HG03097 (cell line): ENCODE measurements around the gene PPP3R2.

Experiments
- ATAC-seq: cut with Tn5 transposase; IDR thresholded peaks from one replicate; pipeline ENCODE4 v1.9.1; 2021; ENCODE audit not compliant: unreplicated experiment, low FRiP score

PPP3R2 gene

DNA sequence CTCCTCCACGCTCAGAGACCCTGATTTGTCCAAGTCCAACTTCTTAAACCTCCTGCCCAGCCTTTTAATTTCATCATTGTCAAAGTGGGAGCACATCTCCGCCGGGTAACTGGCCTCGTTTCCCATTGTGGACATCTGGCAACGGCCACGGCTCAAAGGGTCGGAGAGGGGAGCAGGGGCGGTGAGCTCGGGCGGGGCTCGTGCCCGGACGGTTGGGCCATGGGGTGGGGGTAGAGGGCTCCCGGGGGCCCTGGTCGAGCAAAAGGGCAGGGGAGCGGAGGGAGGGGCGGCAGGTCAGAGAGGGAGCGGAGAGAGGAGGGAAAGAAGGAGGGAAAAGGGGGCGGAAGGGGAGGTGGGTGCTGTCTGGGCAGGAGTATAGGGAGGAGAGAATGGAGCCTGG is at the start of gene PPP3R2:
PPP3R2 (minus strand) TSS at position 174 of the 400 bp plus-strand sequence; CDS start at position 126, 48 bp downstream.
- no peak for ATAC-seq

- no peak for ATAC-seq
These were observed 45.3 kb upstream of the PPP3R2 start for GRCh38 chr9:101639785-101640665.

GRCh38 chr9:101639311-101639710 is 44.5 kb upstream of the PPP3R2 start:
- ATAC-seq: no peak

GRCh38 chr9:101636247-101636646 is 41.5 kb upstream of the PPP3R2 start:
- ATAC-seq: no peak

DNA sequence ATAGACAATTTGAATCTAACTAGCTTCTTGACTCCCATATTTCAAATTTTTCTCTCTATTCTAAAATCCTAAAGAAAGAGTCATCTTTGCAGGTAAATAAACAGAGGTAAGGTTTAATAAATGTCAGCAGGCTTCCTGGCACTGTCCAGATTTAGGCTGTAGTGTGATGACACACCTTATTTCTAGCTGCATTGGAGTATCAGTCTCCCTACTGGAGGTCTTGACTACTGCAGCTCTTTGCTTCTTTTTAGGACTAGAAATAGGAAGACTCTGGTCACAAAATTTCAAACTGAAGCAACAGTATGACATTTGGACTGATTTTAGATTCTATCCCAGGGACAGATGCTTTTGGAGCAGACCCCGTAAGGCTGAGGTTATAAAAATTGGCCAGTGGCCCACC is 40.7 kb upstream of the PPP3R2 start:
- no peak for ATAC-seq

- ATAC-seq: no peak
These were observed 40.1 kb upstream of the PPP3R2 start for GRCh38 chr9:101634741-101635409.

GRCh38 chr9:101632611-101633010 is 37.8 kb upstream of the PPP3R2 start:
- no peak for ATAC-seq

GRCh38 chr9:101631892-101632291 is 37.1 kb upstream of the PPP3R2 start:
- ATAC-seq: no peak

DNA sequence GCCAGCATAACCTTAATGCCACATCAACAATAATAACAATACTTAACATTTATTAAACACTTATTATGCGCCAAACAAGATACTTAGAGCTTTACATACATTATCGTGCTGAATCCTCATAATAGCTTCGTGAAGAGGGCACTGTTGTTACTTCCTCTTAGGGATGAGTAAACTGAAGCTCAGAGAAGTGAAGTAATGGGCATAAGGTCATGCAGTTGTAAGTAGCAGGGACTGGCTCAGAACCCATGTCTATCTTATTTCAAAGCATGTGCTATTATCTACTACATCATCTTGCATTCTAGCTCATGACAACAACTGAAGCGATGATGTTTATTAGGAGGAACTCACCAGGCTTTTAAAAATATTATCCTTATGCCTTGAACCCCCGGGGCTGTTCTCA is 34.9 kb upstream of the PPP3R2 start:
- no peak for ATAC-seq

DNA sequence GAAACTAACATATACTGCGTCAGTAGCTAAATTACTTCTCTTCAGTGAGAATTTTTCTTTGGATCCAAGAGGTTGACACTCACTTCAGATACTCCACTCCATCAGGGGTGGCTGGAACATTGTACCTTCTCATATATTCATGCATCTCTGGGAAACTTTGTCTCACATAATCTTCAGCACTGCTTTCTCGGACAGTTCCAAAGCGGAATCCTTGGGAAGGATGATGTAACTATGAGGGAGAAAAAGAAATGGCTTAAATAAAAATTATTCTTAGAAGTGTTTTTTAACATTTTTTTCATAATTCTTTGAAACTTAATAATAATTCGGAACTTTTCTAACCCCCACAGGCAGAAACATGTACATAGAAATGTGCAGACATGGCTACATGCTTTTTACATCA is 33.4 kb upstream of the PPP3R2 start:
- no peak for ATAC-seq

DNA sequence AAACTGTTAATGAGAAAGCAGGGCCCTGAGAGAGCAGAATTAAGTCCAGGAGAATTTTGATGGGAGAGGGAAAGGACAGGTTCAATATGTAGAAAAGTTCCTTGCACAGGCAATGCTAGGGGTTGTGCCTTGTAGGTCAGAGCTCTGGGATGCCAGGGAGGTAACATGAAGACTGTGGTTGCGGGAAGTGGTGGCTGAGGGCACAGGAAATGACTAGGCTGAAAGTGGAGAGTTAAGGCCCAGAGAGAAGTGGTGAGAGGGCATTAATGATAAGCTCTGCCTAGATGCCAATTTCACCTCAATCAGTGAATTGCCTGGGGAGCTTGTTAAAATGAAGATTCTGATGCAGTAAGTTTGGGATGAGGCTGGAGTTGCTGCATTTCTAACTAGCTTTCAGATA is 31.5 kb upstream of the PPP3R2 start:
- ATAC-seq: peak; percentile 85

DNA sequence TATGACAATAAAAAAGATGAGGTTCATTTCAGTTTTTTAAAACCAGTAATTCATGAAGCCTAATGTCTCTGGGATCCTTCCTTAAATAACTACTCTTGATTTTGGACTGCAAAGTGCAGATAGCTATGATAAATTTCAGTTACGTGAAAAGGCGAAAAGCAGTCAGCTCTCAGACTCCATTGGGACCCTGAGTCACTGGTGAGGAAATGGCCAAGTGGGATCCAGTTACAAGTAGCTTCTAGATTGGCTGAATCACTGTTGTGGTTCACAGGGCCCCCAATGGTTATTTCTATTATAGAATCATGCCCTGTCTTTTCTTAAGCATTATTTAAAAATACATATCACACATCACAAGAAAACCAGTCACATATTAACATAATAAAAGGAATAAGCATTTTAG is 31.1 kb upstream of the PPP3R2 start:
- ATAC-seq: no peak

DNA sequence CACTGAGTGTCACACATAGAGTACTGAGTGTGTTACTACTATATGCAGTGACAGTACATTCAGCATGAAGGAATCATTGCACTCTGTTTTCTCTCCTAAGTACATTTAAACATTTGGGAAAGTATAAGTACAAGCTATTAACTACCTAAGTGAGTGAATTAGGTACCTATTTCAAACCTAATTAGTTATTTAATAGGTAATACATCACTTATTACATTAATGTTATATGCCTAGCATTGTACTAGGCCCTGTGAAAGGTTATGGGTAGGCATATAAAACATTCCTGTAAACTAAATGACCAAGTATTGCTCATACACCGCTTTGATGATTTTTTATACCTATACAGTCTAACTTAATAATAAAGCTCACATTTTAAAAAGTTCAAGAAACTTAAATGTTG is 25.7 kb upstream of the PPP3R2 start:
- peak; percentile 62 for ATAC-seq

GRCh38 chr9:101618698-101619097 is 23.9 kb upstream of the PPP3R2 start:
- ATAC-seq: no peak

GRCh38 chr9:101605547-101605946 is 10.8 kb upstream of the PPP3R2 start:
- ATAC-seq: no peak

- no peak for ATAC-seq
These were observed 9.5 kb upstream of the PPP3R2 start for GRCh38 chr9:101604296-101604695.

- ATAC-seq: no peak
These were observed 7.4 kb upstream of the PPP3R2 start for GRCh38 chr9:101601904-101602765.

- no peak for ATAC-seq
These were observed 1.4 kb downstream of the PPP3R2 start for GRCh38 chr9:101593345-101593744.

DNA sequence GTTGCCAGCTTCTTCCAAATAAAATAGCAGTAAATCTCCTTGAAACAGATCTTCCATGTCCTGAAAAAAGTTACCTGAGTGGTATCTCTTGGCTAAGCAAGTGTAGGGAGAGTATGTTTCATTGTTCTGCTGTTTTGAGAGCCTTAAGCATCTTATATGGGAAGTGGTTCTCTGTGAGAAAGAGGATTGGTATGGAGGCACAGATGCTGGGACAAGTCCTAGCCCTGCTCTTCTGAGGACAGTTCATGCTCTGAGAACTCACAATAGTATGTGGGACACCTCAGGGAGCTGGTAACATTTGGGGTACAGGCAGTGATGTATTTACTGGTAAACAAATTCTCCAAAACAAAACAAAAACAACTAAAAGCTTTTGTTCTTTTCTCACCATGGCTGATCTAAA is 2.0 kb downstream of the PPP3R2 start:
- no peak for ATAC-seq

GRCh38 chr9:101591787-101592446 is 2.9 kb downstream of the PPP3R2 start:
- no peak for ATAC-seq

DNA sequence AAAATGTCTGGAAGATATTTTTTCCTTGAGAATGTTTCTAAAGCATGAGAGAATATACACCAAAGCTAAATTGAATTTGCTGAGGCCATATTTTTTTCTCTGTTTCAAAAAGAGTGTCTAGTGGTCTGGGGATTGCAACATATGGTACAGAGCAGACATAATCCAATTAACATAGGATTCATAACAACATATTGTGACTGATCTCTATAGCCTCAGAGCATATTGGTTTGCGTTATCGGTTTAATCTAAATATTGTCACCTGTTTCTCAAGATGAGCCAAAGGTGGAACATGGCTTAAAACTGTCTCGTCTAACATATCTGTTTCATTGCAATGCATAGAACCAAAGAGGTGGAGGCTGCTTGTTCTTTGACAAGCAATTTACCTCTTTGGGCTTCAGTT is 3.9 kb downstream of the PPP3R2 start:
- ATAC-seq: no peak
